ENCODE results near the gene CD28.

CD28 gene

DNA sequence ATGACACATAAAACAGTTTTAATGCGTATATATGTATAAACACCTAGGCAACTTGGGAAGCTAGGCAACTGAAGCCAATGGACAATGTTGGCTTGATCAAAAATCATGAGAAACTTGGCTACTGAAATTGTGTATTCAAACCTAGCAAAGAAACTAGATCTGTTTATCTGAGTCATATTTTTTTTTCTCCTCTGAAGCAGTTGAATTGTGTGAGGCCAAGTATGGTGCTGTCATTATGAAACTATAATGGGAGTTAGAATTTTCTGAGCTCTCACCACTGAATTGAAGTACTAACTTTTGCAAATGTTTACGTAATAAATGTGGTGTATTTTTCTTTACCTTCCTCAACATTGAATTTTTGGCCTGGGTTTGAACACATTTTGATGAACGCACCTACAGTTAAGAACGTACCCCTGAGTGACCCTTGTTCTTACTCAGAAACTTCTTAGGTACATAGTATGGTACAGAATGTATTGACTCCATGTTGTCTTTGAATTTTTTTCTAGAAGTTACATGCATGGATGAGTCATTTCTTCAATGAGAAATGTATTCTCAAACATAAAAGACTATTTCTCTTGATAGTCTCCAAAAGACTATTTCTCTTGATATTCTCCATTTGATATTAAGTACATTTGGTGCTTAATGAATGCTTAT is 23.8 kb downstream of the CD28 start:
- TF ChIP-seq, protein P1, sequence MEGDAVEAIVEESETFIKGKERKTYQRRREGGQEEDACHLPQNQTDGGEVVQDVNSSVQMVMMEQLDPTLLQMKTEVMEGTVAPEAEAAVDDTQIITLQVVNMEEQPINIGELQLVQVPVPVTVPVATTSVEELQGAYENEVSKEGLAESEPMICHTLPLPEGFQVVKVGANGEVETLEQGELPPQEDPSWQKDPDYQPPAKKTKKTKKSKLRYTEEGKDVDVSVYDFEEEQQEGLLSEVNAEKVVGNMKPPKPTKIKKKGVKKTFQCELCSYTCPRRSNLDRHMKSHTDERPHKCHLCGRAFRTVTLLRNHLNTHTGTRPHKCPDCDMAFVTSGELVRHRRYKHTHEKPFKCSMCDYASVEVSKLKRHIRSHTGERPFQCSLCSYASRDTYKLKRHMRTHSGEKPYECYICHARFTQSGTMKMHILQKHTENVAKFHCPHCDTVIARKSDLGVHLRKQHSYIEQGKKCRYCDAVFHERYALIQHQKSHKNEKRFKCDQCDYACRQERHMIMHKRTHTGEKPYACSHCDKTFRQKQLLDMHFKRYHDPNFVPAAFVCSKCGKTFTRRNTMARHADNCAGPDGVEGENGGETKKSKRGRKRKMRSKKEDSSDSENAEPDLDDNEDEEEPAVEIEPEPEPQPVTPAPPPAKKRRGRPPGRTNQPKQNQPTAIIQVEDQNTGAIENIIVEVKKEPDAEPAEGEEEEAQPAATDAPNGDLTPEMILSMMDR (conservative IDR thresholded peaks at IDR 0.05) = no peak
- H3K27ac ChIP-seq = no peak overlapping the region

DNA sequence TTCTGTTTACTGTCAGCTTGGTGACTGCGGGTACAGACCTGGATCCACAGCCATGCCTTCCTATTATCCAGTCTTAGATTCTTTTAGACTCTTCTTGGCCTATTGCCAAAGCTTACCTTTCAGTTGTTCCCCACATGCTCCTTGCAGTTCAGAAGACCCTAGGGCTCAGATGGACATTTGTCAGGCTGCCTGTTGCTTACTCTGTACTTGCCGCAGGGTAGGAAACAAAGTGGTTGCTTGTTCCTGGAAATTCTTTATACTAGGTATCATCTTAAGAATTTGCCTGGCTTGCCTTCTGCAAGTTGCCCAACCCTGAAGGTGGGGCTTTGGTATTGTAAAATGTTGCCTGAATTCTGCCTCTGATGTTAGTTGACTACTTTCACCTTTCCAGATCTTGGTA is 24.4 kb downstream of the CD28 start:
- TF ChIP-seq, protein P1 (conservative IDR thresholded peaks at IDR 0.05) = no peak
- H3K27ac ChIP-seq = no peak overlapping the region

DNA sequence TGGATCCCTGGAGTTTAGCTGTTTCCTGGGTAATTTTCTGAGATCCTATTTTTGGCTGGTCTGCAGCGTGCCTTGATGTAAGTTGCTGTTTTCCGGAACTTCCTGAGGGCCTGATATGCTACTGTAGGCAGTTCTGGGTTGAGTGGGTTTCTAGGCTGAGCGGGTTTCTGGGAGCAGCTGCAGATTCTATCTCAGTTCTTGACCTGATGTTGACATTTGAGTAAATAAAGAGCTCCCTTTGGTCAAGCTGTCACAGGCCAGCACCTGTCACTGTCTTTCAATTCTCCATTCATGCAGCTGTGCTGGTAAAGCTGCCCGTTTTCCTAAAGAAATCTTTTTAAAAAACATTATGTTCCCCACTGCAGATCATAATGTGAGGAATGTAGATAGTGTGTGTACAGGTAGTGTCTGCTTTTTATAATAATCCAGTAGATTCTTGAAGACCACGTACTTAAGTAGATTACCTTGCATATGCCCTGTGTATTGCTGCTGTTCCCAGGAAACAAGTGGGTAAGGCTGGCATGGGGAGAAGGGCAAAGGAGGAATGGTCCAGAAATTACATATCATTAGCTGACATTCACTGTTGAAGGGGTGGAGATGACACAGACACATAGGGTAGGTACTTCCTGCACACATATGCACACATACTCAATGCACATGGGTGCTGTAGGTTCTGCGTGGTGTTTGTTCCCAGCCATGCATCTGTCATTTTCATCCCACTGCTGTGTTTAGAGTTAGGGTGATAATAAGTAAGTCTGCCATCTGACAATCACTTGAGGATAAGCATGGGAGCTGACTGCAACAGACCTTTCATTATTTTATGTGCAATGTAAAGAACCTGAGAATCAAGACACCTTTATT is 25.9 kb downstream of the CD28 start:
- H3K27ac ChIP-seq = no peak overlapping the region
- TF ChIP-seq, protein P1 (conservative IDR thresholded peaks at IDR 0.05) = no peak

DNA sequence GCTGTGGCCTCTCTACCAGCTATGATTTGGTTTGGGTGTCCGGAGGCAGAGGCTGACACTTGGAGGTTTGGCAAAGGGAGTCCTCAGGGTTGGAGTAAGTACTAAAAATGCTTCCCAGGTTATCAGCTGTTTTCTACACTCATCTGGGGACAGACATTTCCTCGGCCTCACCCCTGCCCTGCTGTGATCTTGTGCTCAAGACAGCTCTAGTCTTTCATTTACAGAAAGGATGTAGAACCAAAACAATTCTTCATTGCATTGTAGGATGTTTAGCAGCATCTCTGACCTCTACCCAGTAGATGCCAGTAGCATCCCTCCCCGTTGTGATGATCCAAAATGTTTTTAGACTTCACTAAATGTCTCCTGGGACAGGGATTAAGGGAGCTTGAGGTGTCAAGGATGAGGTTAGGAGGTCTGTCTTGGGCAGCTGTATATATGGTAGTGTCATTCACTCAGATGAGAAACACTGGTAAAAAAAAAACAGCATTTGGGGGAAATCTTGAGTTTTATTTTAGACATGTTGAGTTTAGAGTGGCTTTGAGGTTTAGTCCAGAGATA is 26.6 kb downstream of the CD28 start:
- TF ChIP-seq, protein P1 (conservative IDR thresholded peaks at IDR 0.05) = no peak
- no peak overlapping the region for H3K27ac ChIP-seq

DNA sequence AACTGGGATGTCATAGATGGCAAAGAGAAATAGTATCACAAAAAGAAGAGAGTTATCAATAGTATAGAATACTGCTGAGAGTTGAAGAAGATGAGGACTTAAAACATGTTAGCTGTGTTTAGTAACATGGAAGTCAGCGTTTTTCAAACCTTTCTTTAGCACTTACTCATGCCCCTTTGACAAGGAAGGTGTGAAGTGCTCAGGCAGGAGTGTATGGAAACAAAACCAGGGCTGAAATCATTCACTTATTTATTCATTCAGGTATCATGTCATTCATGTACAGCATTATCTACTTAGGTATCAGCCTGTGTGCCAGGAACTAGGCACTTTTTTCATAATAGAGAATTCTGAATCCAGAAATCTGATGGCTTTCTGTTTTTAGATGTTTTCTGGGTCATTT is 27.2 kb downstream of the CD28 start:
- H3K27ac ChIP-seq = no peak overlapping the region
- TF ChIP-seq, protein P1 (conservative IDR thresholded peaks at IDR 0.05) = no peak

- TF ChIP-seq, protein P1 (conservative IDR thresholded peaks at IDR 0.05) = no peak
Observed at GRCh38 chr2:203734276-203734983, 28.0 kb downstream of the CD28 start.

DNA sequence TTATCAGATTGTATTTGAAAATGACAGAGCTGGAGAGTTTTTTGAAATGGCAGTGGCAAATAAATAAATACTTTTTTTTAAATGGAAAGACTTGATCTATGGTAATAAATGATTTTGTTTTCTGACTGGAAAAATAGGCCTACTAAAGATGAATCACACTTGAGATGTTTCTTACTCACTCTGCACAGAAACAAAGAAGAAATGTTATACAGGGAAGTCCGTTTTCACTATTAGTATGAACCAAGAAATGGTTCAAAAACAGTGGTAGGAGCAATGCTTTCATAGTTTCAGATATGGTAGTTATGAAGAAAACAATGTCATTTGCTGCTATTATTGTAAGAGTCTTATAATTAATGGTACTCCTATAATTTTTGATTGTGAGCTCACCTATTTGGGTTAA is 30.9 kb downstream of the CD28 start:
- TF ChIP-seq, protein P1 (conservative IDR thresholded peaks at IDR 0.05) = no peak
- no peak overlapping the region for H3K27ac ChIP-seq

More at GRCh38 chr2:203734276-203734983, 28.0 kb downstream of the CD28 start:
- H3K27ac ChIP-seq = no peak overlapping the region

Measured in VCaP (cell line).